ENCODE data around the gene CREBRF. TPM values are rescaled to one million over a fixed set of nuclear protein-coding genes. Genes with fewer than 3 reads are reported as not detected.

Gene CREBRF
- 10.0 and 14.6 TPM in 2 replicates for total RNA-seq (2014; rRNA removed; shearing (Covaris generic))
- polyA plus RNA-seq (2016; fragmentation: Nextera tagmentation; extraction: Ambion mirVana): 3.2 and 3.5 TPM in 2 replicates

DNA sequence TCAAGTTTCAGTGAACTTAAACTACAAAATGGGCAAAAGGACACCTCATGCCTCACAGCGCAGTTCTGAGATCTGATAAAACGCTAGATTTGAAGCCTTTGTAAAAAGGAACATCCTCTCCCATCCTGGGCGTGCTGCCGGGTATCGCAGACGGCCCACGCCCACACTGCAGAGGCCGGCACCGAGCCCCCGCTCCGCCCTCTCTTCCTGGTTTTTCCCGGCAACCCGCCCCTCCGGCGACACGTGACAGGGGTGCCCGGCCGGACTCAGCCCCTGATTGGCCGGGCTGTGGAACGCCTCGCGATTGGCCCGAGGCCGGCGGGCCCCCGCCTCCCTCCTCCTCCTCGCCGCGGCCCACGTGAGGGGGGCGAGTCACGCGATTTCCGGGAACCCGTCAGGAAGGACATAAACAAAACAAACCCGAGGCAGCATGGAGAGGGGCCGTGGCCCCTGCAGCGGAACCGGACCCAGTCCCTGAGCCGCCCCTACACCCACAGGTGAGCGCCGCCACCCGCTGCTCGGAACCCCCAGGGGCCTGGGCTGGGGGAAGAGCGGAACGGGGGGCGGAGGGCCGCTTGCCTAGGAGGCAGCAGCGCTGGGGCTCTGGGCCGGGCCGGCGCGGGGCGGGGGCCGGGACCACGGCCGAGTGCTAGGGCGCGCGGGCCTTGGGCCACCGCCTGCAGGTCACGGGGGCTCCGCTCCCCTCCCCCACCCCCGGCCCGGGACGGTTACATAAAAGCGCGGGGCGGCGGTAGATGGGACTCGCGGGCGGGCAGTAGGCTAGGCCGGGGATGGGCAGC, at the start of gene CREBRF:
Gene CREBRF, plus strand, starts transcription at position 370 of the 800 bp plus-strand sequence. CDS start 24,424 bp downstream, outside the sequence.
- no peaks in the 10 kb centered on the region for H3K9me2 ChIP-seq (ENCODE audit: insufficient read depth)
- H4K20me1 ChIP-seq (ENCODE audit: insufficient read depth): no peaks in the 10 kb centered on the region
- peak within 1 kb of the TSS; percentile 91 for H3K27ac ChIP-seq
- H3K9ac ChIP-seq: peak within 1 kb of the TSS; percentile 92
- DNase-seq: peak; percentile 98
- peaks cover 34% of the 10 kb centered on the region for H3K79me2 ChIP-seq (ENCODE audit: insufficient read depth)
- peak within 1 kb of the TSS; percentile 93 for H3K4me3 ChIP-seq
- peaks cover 16% of the 10 kb centered on the region for H3K4me1 ChIP-seq (ENCODE audit: insufficient read depth)
- H3K4me2 ChIP-seq (ENCODE audit: unreplicated experiment): peak within 1 kb of the TSS; percentile 99
- peaks cover 20% of the 10 kb centered on the region for H3F3A ChIP-seq (ENCODE audit: insufficient read depth)
- peak within 1 kb of the TSS; percentile 92 for H2AFZ ChIP-seq
- no peaks in the 10 kb centered on the region for H3K36me3 ChIP-seq (ENCODE audit: low read depth)
- no peaks in the 10 kb centered on the region for H3K27me3 ChIP-seq (replicated peaks; ENCODE audit: insufficient read depth)
- in situ Hi-C loops (cut with MboI): no loop called here
- 0 to 1% methylated on average over 34 to 50 of the region's 74 CpGs for WGBS, 2 experiments (ENCODE audit: low coverage in 1 of 2, low lambda C conversion rate in 2 of 2, missing lambda C conversion rate in 2 of 2)
- H3K9me3 ChIP-seq (ENCODE audit: low read depth): no peaks in the 10 kb centered on the region
- TF ChIP-seq EZH2phosphoT487 (IDR thresholded peaks at IDR 0.05; ENCODE audit: insufficient read depth, low read depth): no peak
- TF ChIP-seq EZH2 (IDR thresholded peaks at IDR 0.05; ENCODE audit: insufficient read depth, poor library complexity, severe bottlenecking): no peak

- Histone ChIP-seq H3K9me3 (ENCODE audit: low read depth) (no peaks in the 10 kb centered on the region), H3K4me2 (ENCODE audit: unreplicated experiment) (no peak overlapping the region), H3K4me1 (ENCODE audit: insufficient read depth) (peaks cover 4% of the 10 kb centered on the region; the same call in 1 of the 2 replicates), H3K27me3 (replicated peaks; ENCODE audit: insufficient read depth) (no peaks in the 10 kb centered on the region), H3K79me2 (ENCODE audit: insufficient read depth) (peaks cover 100% of the 10 kb centered on the region), H3K9me2 (ENCODE audit: insufficient read depth) (no peaks in the 10 kb centered on the region), H2AFZ (no peak overlapping the region), H3K27ac (no peak overlapping the region), H3K36me3 (ENCODE audit: low read depth) (no peaks in the 10 kb centered on the region), H3K9ac (no peak overlapping the region), H3K4me3 (no peak overlapping the region), H3F3A (ENCODE audit: insufficient read depth) (peaks cover 4% of the 10 kb centered on the region; the same call in 1 of the 2 replicates), H4K20me1 (ENCODE audit: insufficient read depth) (peaks cover 8% of the 10 kb centered on the region)
- WGBS, 2 experiments (ENCODE audit: low coverage in 1 of 2, low lambda C conversion rate in 2 of 2, missing lambda C conversion rate in 2 of 2): 71 to 76% methylated on average over 6 of the region's 6 CpGs
- TF ChIP-seq EZH2phosphoT487 (IDR thresholded peaks at IDR 0.05; ENCODE audit: insufficient read depth, low read depth): no peak
- no peak for TF ChIP-seq EZH2 (IDR thresholded peaks at IDR 0.05; ENCODE audit: insufficient read depth, poor library complexity, severe bottlenecking)
- in situ Hi-C loops (cut with MboI): no loop called here
- peak; percentile 58 for DNase-seq
Observed at GRCh38 chr5:173010021-173010420, 46.1 kb upstream of the CREBRF start.

GRCh38 chr5:173010547-173011464, 45.3 kb upstream of the CREBRF start:
- DNase-seq: peak; percentile 23
- Histone ChIP-seq H3K79me2 (ENCODE audit: insufficient read depth) (peaks cover 100% of the 10 kb centered on the region), H2AFZ (no peak overlapping the region), H3K4me3 (no peak overlapping the region), H3K9ac (no peak overlapping the region), H3F3A (ENCODE audit: insufficient read depth) (peaks cover 4% of the 10 kb centered on the region; the same call in 1 of the 2 replicates), H3K9me3 (ENCODE audit: low read depth) (no peaks in the 10 kb centered on the region), H4K20me1 (ENCODE audit: insufficient read depth) (peaks cover 8% of the 10 kb centered on the region), H3K27me3 (replicated peaks; ENCODE audit: insufficient read depth) (no peaks in the 10 kb centered on the region), H3K27ac (no peak overlapping the region), H3K4me1 (ENCODE audit: insufficient read depth) (peaks cover 6% of the 10 kb centered on the region; the same call in 1 of the 2 replicates), H3K9me2 (ENCODE audit: insufficient read depth) (no peaks in the 10 kb centered on the region), H3K36me3 (ENCODE audit: low read depth) (no peaks in the 10 kb centered on the region), H3K4me2 (ENCODE audit: unreplicated experiment) (no peak overlapping the region)
- WGBS, 2 experiments (ENCODE audit: low coverage in 1 of 2, low lambda C conversion rate in 2 of 2, missing lambda C conversion rate in 2 of 2): 80 to 85% methylated on average over 11 of the region's 11 CpGs
- in situ Hi-C loops (cut with MboI): no loop called here
- TF ChIP-seq EZH2 (IDR thresholded peaks at IDR 0.05; ENCODE audit: insufficient read depth, poor library complexity, severe bottlenecking): no peak
- TF ChIP-seq EZH2phosphoT487 (IDR thresholded peaks at IDR 0.05; ENCODE audit: insufficient read depth, low read depth): no peak

DNA sequence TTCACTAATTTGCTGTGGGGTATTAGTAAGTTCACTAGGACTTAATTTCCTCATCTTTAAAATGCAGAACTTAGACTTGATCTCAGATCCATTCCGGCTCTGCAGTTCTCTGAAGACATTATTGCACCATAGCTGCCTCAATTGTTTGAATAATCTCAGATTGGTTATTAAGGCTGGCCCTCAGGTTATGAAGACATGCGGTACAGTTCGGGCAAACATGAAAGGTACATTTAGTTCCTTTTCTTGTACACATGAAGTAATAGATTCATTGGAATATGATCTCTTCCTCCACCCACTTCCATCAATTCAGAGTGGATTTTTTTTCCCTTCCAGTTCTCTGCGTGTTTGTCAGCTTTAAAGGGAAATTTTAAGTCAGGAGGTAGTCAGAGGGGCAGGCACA, 44.6 kb upstream of the CREBRF start:
- Histone ChIP-seq H3K4me1 (ENCODE audit: insufficient read depth) (peaks cover 13% of the 10 kb centered on the region), H3K79me2 (ENCODE audit: insufficient read depth) (peaks cover 100% of the 10 kb centered on the region), H3K9me3 (ENCODE audit: low read depth) (no peaks in the 10 kb centered on the region), H3K9me2 (ENCODE audit: insufficient read depth) (no peaks in the 10 kb centered on the region), H3K36me3 (ENCODE audit: low read depth) (no peaks in the 10 kb centered on the region), H4K20me1 (ENCODE audit: insufficient read depth) (peaks cover 8% of the 10 kb centered on the region), H3K4me3 (no peak overlapping the region), H2AFZ (no peak overlapping the region), H3F3A (ENCODE audit: insufficient read depth) (peaks cover 9% of the 10 kb centered on the region), H3K27me3 (replicated peaks; ENCODE audit: insufficient read depth) (no peaks in the 10 kb centered on the region), H3K4me2 (ENCODE audit: unreplicated experiment) (no peak overlapping the region), H3K27ac (no peak overlapping the region), H3K9ac (no peak overlapping the region)
- no peak for DNase-seq
- in situ Hi-C loops (cut with MboI): no loop called here
- TF ChIP-seq EZH2phosphoT487 (IDR thresholded peaks at IDR 0.05; ENCODE audit: insufficient read depth, low read depth) (no peak), EZH2 (IDR thresholded peaks at IDR 0.05; ENCODE audit: insufficient read depth, poor library complexity, severe bottlenecking) (no peak)
- WGBS, 2 experiments (ENCODE audit: low coverage in 1 of 2, low lambda C conversion rate in 2 of 2, missing lambda C conversion rate in 2 of 2): 86 to 87% methylated on average over 4 of the region's 4 CpGs

Measured in GM23248 (cell line).